ENCODE results near the gene SARS2. TPM values are rescaled to one million over a fixed set of nuclear protein-coding genes. Genes with fewer than 3 reads are reported as not detected.

SARS2 gene
- polyA plus RNA-seq, 3 donors = 8.1 to 21.9 (median 8.3) TPM

DNA sequence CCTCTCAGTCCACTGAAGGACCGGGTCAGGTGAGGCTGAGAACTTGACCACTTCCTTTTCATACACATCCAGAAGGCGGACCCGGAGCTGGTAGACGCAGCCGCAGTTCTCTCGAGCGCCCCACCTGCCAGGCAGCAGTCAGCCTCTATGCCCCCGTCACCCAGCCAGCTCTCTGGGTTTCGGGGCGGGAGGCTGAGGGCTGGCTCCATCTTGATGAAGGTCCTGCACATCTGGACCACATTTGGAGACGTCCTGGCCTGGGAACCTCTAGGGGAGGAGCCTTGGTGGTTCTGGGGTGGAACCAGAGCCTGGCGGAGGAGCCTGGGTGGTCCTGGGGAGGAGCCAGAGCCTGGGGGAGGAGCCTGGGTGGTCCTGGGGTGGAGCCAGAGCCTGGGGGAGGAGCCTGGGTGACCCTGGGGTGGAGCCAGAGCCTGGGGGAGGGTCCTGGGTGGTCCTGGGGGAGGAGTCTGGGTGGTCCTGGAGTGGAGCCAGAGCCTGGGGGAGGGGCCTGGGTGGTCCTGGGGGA lies 14.5 kb upstream of the SARS2 start:
- no peaks in the 10 kb centered on the region for H3K79me2 ChIP-seq (ENCODE audit: insufficient read depth, low read length)
- H3K27me3 ChIP-seq (ENCODE audit: control insufficient read depth in 2 of 2, insufficient read depth in 2 of 2, low read length in 2 of 2) = peaks cover 0 to 4% of the 10 kb centered on the region in 2 donors
- TF ChIP-seq, protein P1, sequence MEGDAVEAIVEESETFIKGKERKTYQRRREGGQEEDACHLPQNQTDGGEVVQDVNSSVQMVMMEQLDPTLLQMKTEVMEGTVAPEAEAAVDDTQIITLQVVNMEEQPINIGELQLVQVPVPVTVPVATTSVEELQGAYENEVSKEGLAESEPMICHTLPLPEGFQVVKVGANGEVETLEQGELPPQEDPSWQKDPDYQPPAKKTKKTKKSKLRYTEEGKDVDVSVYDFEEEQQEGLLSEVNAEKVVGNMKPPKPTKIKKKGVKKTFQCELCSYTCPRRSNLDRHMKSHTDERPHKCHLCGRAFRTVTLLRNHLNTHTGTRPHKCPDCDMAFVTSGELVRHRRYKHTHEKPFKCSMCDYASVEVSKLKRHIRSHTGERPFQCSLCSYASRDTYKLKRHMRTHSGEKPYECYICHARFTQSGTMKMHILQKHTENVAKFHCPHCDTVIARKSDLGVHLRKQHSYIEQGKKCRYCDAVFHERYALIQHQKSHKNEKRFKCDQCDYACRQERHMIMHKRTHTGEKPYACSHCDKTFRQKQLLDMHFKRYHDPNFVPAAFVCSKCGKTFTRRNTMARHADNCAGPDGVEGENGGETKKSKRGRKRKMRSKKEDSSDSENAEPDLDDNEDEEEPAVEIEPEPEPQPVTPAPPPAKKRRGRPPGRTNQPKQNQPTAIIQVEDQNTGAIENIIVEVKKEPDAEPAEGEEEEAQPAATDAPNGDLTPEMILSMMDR (IDR thresholded peaks at IDR 0.05) = no peak
- no peaks in the 10 kb centered on the region for H3K36me3 ChIP-seq (replicated peaks in 1 of 2; ENCODE audit: control insufficient read depth in 1 of 2, insufficient read depth in 2 of 2, low read length in 2 of 2)
- H3K4me1 ChIP-seq (ENCODE audit: control insufficient read depth in 1 of 2, insufficient read depth in 2 of 2, low read length in 2 of 2) = peaks cover 3 to 6% of the 10 kb centered on the region in 2 donors
- no peak for DNase-seq
- H3K4me2 ChIP-seq (replicated peaks; ENCODE audit: extremely low read depth, low read length, poor library complexity, severe bottlenecking) = no peak overlapping the region
- no peak overlapping the region for H3K27ac ChIP-seq (ENCODE audit: low read depth in 1 of 2, low read length in 2 of 2)
- peaks cover 9% of the 10 kb centered on the region for H3K4me1 Mint-ChIP-seq
- no peak overlapping the region for H3K9ac ChIP-seq (ENCODE audit: insufficient read depth, low read length, poor library complexity, severe bottlenecking)
- WGBS (ENCODE audit: insufficient coverage) = 95% methylated on average over 10 of the region's 12 CpGs
- no peaks in the 10 kb centered on the region for H3K9me3 ChIP-seq (replicated peaks in 1 of 2; ENCODE audit: control insufficient read depth in 1 of 2, insufficient read depth in 1 of 2, low read length in 2 of 2)
- H3K4me3 Mint-ChIP-seq = no peak overlapping the region
- peaks cover 18 to 29% (median 20%) of the 10 kb centered on the region in 3 donors for H3K27me3 Mint-ChIP-seq (ENCODE audit: low read depth in 3 of 3)
- peaks cover 0 to 10% (median 8%) of the 10 kb centered on the region in 7 donors for H3K9me3 Mint-ChIP-seq
- no peaks in the 10 kb centered on the region for H4K20me1 ChIP-seq (ENCODE audit: insufficient read depth, low read length)
- intact Hi-C loops (cut with micrococcal nuclease) = no loop called here
- no peak overlapping the region for H3K4me3 ChIP-seq (replicated peaks in 1 of 3; ENCODE audit: low read depth in 2 of 3, low read length in 3 of 3)
- H2AFZ ChIP-seq (ENCODE audit: insufficient read depth, low read depth, low read length, poor library complexity, severe bottlenecking) = no peak overlapping the region
- no peak overlapping the region for H3K27ac Mint-ChIP-seq
- H3K36me3 Mint-ChIP-seq = no peaks in the 10 kb centered on the region

DNA sequence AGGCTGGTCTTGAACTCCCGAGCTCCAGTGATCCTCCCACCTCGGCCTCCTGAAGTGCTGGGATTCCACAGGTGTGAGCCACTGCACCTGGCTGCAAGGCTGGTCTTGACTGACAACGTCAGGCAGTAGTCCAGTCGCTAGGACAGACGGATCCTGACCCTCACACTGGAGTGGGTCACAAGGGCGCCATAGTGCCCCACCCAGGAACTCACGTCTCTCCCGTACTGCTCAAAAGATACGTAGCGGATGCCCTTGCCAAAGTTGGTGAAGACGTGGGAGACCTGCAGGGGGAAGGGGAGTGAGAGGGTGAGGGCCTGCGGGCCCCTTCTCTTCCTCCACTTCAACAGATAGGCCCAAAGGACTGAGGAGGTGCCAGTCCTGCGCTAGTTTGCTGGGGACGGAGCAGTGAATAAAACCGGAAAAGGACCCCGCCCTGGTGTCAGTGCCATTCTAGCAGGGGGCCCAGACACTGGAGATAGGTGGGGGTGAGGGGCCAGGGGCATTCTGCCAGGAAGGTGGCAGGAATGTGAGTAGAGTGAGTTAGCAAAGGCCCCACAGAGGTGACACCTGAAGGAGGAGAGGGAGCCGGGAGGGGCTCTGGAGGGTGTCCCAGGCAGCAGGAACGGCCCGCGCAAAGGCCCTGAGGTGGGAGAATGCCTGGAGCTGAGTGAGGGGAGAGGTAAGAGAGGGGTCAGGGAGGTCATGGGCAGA lies 12.1 kb upstream of the SARS2 start:
- H3K36me3 ChIP-seq (replicated peaks in 1 of 2; ENCODE audit: control insufficient read depth in 1 of 2, insufficient read depth in 2 of 2, low read length in 2 of 2) = no peaks in the 10 kb centered on the region
- TF ChIP-seq, protein P1 (IDR thresholded peaks at IDR 0.05) = no peak
- peaks cover 13% of the 10 kb centered on the region for H3K4me1 Mint-ChIP-seq
- DNase-seq = no peak
- intact Hi-C loops (cut with micrococcal nuclease) = no loop called here
- H3K27ac Mint-ChIP-seq = no peak overlapping the region
- no peaks in the 10 kb centered on the region for H3K27me3 ChIP-seq (ENCODE audit: control insufficient read depth in 2 of 2, insufficient read depth in 2 of 2, low read length in 2 of 2)
- H3K27me3 Mint-ChIP-seq (ENCODE audit: low read depth in 3 of 3) = peaks cover 7 to 8% (median 7%) of the 10 kb centered on the region in 3 donors
- H3K79me2 ChIP-seq (ENCODE audit: insufficient read depth, low read length) = no peaks in the 10 kb centered on the region
- H3K27ac ChIP-seq (ENCODE audit: low read depth in 1 of 2, low read length in 2 of 2) = no peak overlapping the region
- no peak overlapping the region for H3K4me3 ChIP-seq (replicated peaks in 1 of 3; ENCODE audit: low read depth in 2 of 3, low read length in 3 of 3)
- no peak overlapping the region for H3K4me3 Mint-ChIP-seq
- peaks cover 0 to 1% (median 0%) of the 10 kb centered on the region in 7 donors for H3K9me3 Mint-ChIP-seq
- H3K4me1 ChIP-seq (ENCODE audit: control insufficient read depth in 1 of 2, insufficient read depth in 2 of 2, low read length in 2 of 2) = peaks cover 0 to 2% of the 10 kb centered on the region in 2 donors
- no peak overlapping the region for H3K9ac ChIP-seq (ENCODE audit: insufficient read depth, low read length, poor library complexity, severe bottlenecking)
- H4K20me1 ChIP-seq (ENCODE audit: insufficient read depth, low read length) = no peaks in the 10 kb centered on the region
- no peaks in the 10 kb centered on the region for H3K36me3 Mint-ChIP-seq
- 96% methylated on average over 14 of the region's 20 CpGs for WGBS (ENCODE audit: insufficient coverage)
- H3K4me2 ChIP-seq (replicated peaks; ENCODE audit: extremely low read depth, low read length, poor library complexity, severe bottlenecking) = no peak overlapping the region
- H2AFZ ChIP-seq (ENCODE audit: insufficient read depth, low read depth, low read length, poor library complexity, severe bottlenecking) = no peak overlapping the region
- no peaks in the 10 kb centered on the region for H3K9me3 ChIP-seq (replicated peaks in 1 of 2; ENCODE audit: control insufficient read depth in 1 of 2, insufficient read depth in 1 of 2, low read length in 2 of 2)
